Smooth muscle cell (in vitro differentiated cells): ENCODE results near the gene EFCC1. TPM values are rescaled to one million over a fixed set of nuclear protein-coding genes. Genes with fewer than 3 reads are reported as not detected.

Source experiments
- DNase-seq: peaks from one replicate; lab custom pipeline; 2025; ENCODE audit not compliant: unreplicated experiment; lab: John Stamatoyannopoulos, UW
- H2AFZ ChIP-seq: fragments of 200-600 bp; sonication (generic); 2 replicates; pipeline ENCODE4 v1.6.0; 2016; ENCODE audit warnings: antibody characterized with exemption, low read depth, mild to moderate bottlenecking
- H3F3A ChIP-seq: fragments of 200-600 bp; sonication (generic); 2 replicates; pipeline ENCODE4 v1.6.0; 2017; ENCODE audit warnings: antibody characterized with exemption, low read depth
- H3K27ac ChIP-seq: fragments of 200-600 bp; sonication (generic); 2 replicates; pipeline ENCODE4 v1.5.1; 2016; ENCODE audit warnings: low read depth, mild to moderate bottlenecking
- H3K27me3 ChIP-seq: fragments of 200-600 bp; sonication (generic); 2 replicates; pipeline ENCODE4 v1.6.1; 2016; ENCODE audit warnings: low read depth, mild to moderate bottlenecking
- H3K36me3 ChIP-seq: fragments of 200-600 bp; sonication (generic); 2 replicates; pipeline ENCODE4 v1.5.1; 2016; ENCODE audit warnings: low read depth
- H3K4me1 ChIP-seq: fragments of 200-600 bp; sonication (generic); 2 replicates; pipeline ENCODE4 v1.5.1; 2016; ENCODE audit warnings: low read depth
- H3K4me2 ChIP-seq: fragments of 200-600 bp; sonication (generic); 2 replicates; pipeline ENCODE4 v1.6.0; 2016; ENCODE audit warnings: mild to moderate bottlenecking
- H3K4me3 ChIP-seq: fragments of 200-600 bp; sonication (generic); 2 replicates; pipeline ENCODE4 v1.5.1; 2016; ENCODE audit warnings: mild to moderate bottlenecking
- H3K79me2 ChIP-seq: fragments of 200-600 bp; sonication (generic); 2 replicates; pipeline ENCODE4 v1.6.0; 2016; ENCODE audit warnings: low read depth, mild to moderate bottlenecking
- H3K9ac ChIP-seq: fragments of 200-600 bp; sonication (generic); 2 replicates; pipeline ENCODE4 v1.6.0; 2016; ENCODE audit warnings: low read depth
- H3K9me3 ChIP-seq: fragments of 200-600 bp; sonication (generic); replicated peaks from 2 replicates; pipeline ENCODE4 v1.5.1; 2016; ENCODE audit warnings: low read depth
- H4K20me1 ChIP-seq: fragments of 200-600 bp; sonication (generic); 2 replicates; pipeline ENCODE4 v1.6.0; 2016; ENCODE audit warnings: low read depth
- WGBS: methylation state at CpG from one replicate; pipeline ENCODE4 v1.1.7; 2016; ENCODE audit warnings: low lambda C conversion rate; 5-methylcytosine and 5-hydroxymethylcytosine counted together
- polyA plus RNA-seq: library from polyadenylated mRNA; unstranded; fragments of >200 nt; fragmentation: Nextera tagmentation; extraction: Ambion mirVana; gene quantifications from 2 replicates; pipeline ENCODE4 v1.2.1, GENCODE V29; 2016
- total RNA-seq: library from RNA; depleted of rRNA; stranded (reverse); fragments of >200 nt; gene quantifications from 2 replicates; pipeline ENCODE4 v1.2.3, GENCODE V29; 2014
- TF ChIP-seq, protein P1 (sequence below): fragments of 200-600 bp; sonication (generic); IDR thresholded peaks from 2 replicates; pipeline ENCODE4 v1.5.1; 2017; ENCODE audit warnings: borderline replicate concordance, mild to moderate bottlenecking, antibody characterized with exemption; ENCODE audit not compliant: insufficient read depth, poor library complexity, severe bottlenecking

Gene EFCC1
- total and polyA plus RNA-seq, 2 experiments from 2014 or later = 0.26 TPM; not detected in 1

DNA sequence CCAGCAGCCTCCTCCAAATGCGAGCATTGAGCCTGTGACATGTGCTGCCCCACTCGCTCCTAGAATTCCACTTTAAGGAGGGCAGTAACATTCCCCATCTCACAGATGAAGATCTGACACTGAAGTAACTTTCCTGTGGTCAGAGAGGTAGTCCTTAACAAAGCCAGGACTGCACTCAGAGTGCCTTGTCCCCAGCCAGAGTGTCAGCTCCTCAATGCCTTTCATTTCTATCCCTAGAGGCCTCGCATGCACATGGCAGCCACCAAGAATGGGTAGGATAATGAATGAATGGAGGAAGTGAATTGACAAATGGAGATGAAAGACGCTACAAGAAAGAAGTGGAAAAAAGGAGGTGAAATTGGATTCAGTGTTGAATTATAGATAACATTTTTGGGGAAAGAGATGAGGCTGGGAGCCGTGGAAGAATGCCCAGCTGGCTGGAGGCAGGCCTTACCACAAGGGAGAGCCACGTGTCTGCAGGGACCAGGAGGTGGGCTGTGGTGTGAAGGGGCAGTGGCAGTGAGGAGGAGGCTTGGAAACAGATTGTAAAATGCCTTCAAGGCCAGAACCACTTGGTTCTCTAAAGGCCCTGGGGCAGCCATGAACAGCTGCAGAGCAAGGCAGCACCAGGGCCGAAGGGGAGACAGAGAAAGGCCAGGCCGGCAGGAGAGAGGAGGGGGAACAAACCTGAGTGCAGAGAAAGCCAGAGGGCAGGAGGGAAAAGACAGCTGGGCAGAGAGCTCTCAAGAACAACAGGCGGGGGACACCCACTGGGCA is 17.6 kb upstream of the EFCC1 start:
- WGBS = 84% methylated on average over 9 of the region's 9 CpGs
- TF ChIP-seq, protein P1, sequence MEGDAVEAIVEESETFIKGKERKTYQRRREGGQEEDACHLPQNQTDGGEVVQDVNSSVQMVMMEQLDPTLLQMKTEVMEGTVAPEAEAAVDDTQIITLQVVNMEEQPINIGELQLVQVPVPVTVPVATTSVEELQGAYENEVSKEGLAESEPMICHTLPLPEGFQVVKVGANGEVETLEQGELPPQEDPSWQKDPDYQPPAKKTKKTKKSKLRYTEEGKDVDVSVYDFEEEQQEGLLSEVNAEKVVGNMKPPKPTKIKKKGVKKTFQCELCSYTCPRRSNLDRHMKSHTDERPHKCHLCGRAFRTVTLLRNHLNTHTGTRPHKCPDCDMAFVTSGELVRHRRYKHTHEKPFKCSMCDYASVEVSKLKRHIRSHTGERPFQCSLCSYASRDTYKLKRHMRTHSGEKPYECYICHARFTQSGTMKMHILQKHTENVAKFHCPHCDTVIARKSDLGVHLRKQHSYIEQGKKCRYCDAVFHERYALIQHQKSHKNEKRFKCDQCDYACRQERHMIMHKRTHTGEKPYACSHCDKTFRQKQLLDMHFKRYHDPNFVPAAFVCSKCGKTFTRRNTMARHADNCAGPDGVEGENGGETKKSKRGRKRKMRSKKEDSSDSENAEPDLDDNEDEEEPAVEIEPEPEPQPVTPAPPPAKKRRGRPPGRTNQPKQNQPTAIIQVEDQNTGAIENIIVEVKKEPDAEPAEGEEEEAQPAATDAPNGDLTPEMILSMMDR = no peak
- Histone ChIP-seq H3K79me2 (no peaks in the 10 kb centered on the region), H3K9ac (no peak overlapping the region), H3K36me3 (no peaks in the 10 kb centered on the region), H3K27ac (no peak overlapping the region), H3K9me3 (no peaks in the 10 kb centered on the region), H3K4me1 (peaks cover 6% of the 10 kb centered on the region), H3K27me3 (no peaks in the 10 kb centered on the region), H3K4me2 (no peak overlapping the region), H4K20me1 (no peaks in the 10 kb centered on the region), H2AFZ (no peak overlapping the region), H3K4me3 (no peak overlapping the region), H3F3A (no peaks in the 10 kb centered on the region)
- DNase-seq = no peak

DNA sequence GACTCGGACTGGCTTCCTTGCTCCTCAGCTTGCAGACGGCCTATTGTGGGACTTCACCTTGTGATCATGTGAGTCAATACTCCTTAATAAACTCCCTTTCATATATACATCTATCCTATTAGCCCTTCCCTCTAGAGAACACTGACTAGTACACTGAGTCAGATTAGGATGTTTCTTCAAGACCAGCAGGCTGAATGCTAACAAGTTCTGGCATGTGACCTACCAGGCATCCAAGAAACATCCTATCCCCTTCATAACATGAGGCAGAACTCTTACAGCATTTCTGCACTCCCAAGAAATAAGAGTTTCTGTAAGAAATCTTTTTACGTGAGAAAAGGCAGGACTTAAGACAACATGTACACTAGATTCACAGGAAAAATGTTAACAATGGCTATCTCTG is 16.5 kb upstream of the EFCC1 start:
- DNase-seq = no peak
- no peak overlapping the region for H3K27ac ChIP-seq
- TF ChIP-seq, protein P1 = no peak

GRCh38 chr3:128987302-128988100 is 13.6 kb upstream of the EFCC1 start:
- 87% methylated on average over 15 of the region's 15 CpGs for WGBS
- Histone ChIP-seq H3K9ac (no peak overlapping the region), H3K79me2 (no peaks in the 10 kb centered on the region), H4K20me1 (no peaks in the 10 kb centered on the region), H3K9me3 (no peaks in the 10 kb centered on the region), H3K4me3 (no peak overlapping the region), H3F3A (no peaks in the 10 kb centered on the region), H3K27me3 (no peaks in the 10 kb centered on the region), H2AFZ (no peak overlapping the region), H3K4me2 (no peak overlapping the region), H3K4me1 (peaks cover 6% of the 10 kb centered on the region), H3K36me3 (no peaks in the 10 kb centered on the region), H3K27ac (no peak overlapping the region)
- TF ChIP-seq, protein P1 = no peak
- no peak for DNase-seq

More for the DNA sequence above, 16.5 kb upstream of the EFCC1 start:
- H3K4me2 ChIP-seq = no peak overlapping the region
- peaks cover 6% of the 10 kb centered on the region for H3K4me1 ChIP-seq
- no peak overlapping the region for H2AFZ ChIP-seq
- H3K36me3 ChIP-seq = no peaks in the 10 kb centered on the region
- H3F3A ChIP-seq = no peaks in the 10 kb centered on the region
- H4K20me1 ChIP-seq = no peaks in the 10 kb centered on the region
- H3K9ac ChIP-seq = no peak overlapping the region
- H3K79me2 ChIP-seq = no peaks in the 10 kb centered on the region
- no peaks in the 10 kb centered on the region for H3K27me3 ChIP-seq
- WGBS = 76% methylated on average over 3 of the region's 3 CpGs
- H3K4me3 ChIP-seq = no peak overlapping the region
- no peaks in the 10 kb centered on the region for H3K9me3 ChIP-seq
